Kidney (tissue), 14 donors: Measurements from ENCODE around the gene KDM6B. TPM values are rescaled to one million over a fixed set of nuclear protein-coding genes. Genes with fewer than 3 reads are reported as not detected.

ENCODE experiments used
- DNase-seq, 5 donors: peaks; one replicate each; pipeline ENCODE4 v3.0.0-alpha.2; 2013 to 2020
- FAIRE-seq: peaks from 2 replicates; lab custom pipeline; 2012; peaks lifted over from hg19 to GRCh38; lab: Jason Lieb, UNC
- H3K27ac ChIP-seq, 2 donors: one replicate each; pipeline ENCODE4 v1.7.0; 2013; ENCODE audit warnings: low read depth in 2 of 2, low read length in 2 of 2, inconsistent platforms in 1 of 2
- H3K27me3 ChIP-seq: one replicate; pipeline ENCODE4 v1.7.1; 2013; ENCODE audit warnings: low read length, inconsistent platforms; ENCODE audit not compliant: control insufficient read depth, insufficient read depth
- H3K36me3 ChIP-seq, 3 donors: one replicate each; pipeline versions ENCODE4 v1.7.0 to v1.7.1; 2013; ENCODE audit warnings: low read length in 3 of 3, control low read depth in 1 of 3, inconsistent platforms in 1 of 3; ENCODE audit not compliant: insufficient read depth in 3 of 3, control insufficient read depth in 2 of 3
- H3K4me1 ChIP-seq, 3 donors: one replicate each; pipeline versions ENCODE4 v1.7.0 to v1.7.1; 2013; ENCODE audit warnings: low read length in 3 of 3, inconsistent platforms in 1 of 3, low read depth in 1 of 3; ENCODE audit not compliant: control insufficient read depth in 2 of 3, insufficient read depth in 2 of 3
- H3K4me3 ChIP-seq, 3 donors: one replicate each; pipeline versions ENCODE4 v1.7.0 to v1.8.1; 2013; ENCODE audit warnings: low read length in 3 of 3, control low read depth in 1 of 3, inconsistent platforms in 1 of 3
- H3K9ac ChIP-seq, 3 donors: one replicate each; pipeline versions ENCODE4 v1.7.0 to v1.7.1; 2013; ENCODE audit warnings: low read length in 3 of 3, control low read depth in 1 of 3, inconsistent platforms in 1 of 3
- H3K9me3 ChIP-seq, 3 donors: one replicate each; pipeline versions ENCODE4 v1.7.0 to v1.7.1; 2013; ENCODE audit warnings: low read length in 3 of 3, control low read depth in 1 of 3, inconsistent platforms in 1 of 3; ENCODE audit not compliant: control insufficient read depth in 2 of 3, insufficient read depth in 1 of 3
- intact Hi-C: fragments of 100-400 bp; cut with DNase I; formaldehyde crosslinking; loops from one replicate; pipeline ENCODE4 v1.11.1; 2022
- polyA plus RNA-seq: library from polyadenylated mRNA; stranded (reverse); fragments of 350-450 nt; fragmentation: Illumina TruSeq; extraction: RNeasy Lipid Tissue Mini Kit (QIAGEN cat#74804); gene quantifications from one replicate; pipeline ENCODE4 v1.2.3, GENCODE V29; 2014; ENCODE audit warnings: low read depth, low replicate concordance; ENCODE audit not compliant: insufficient read depth
- total RNA-seq: library from RNA; stranded (reverse); fragmentation: NEBNext Ultra II Directional; extraction: Animal tissue kit (Norgen Biotek cat#: 25700); gene quantifications from one replicate; pipeline ENCODE4 v1.2.1, GENCODE V29; 2021
- TF ChIP-seq, protein P1 (sequence below): IDR thresholded peaks from 3 replicates; pipeline ENCODE4 v1.5.1; 2012; ENCODE audit warnings: mild to moderate bottlenecking, moderate library complexity, borderline replicate concordance; ENCODE audit not compliant: insufficient read depth; ENCODE audit errors: extremely low read depth
- donor health status: control.
- donor health status: control.
- donor health status: control.
- donor health status: control.
- donor health status: control.
- donor health status: DM: yes; HTN: yes; CAD: no.
- donor health status: Normal renal cell carcinoma (clear cell type).

Gene KDM6B
- total and polyA plus RNA-seq, 2 donors from 2014 or later, result 3.9 to 32.3 TPM

DNA sequence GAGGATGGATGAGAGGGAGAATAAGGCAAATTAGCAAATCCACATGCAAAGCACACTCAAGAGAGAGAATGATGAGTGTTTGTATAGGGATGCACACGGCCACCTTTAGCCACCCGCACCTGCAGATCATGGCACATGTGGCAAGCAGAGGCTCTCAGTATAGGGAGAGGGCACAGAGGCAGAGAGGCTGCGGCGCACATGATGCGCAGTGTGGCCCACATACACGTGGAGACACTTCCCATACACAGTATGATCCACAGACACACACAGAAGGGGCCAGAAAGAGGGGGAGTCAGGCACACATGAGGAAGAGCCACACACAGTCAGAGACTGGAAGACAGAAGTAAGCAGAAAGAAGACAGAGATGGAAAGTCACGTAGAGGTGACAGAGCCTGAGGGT, 48.1 kb downstream of the KDM6B start:
- H3K9me3 ChIP-seq, result no peaks in the 10 kb centered on the region
- H3K4me3 ChIP-seq, result no peak overlapping the region
- no peak for FAIRE-seq
- DNase-seq, result peak in 1 of 5 donors; percentile 21
- peak overlapping the region in 2 of 3 donors; percentile 24 to 38 for H3K9ac ChIP-seq
- peaks cover 0 to 10% (median 6%) of the 10 kb centered on the region in 3 donors for H3K4me1 ChIP-seq
- peak overlapping the region; percentile 27 to 59 for H3K27ac ChIP-seq
- H3K27me3 ChIP-seq, result no peaks in the 10 kb centered on the region
- TF ChIP-seq, protein P1, sequence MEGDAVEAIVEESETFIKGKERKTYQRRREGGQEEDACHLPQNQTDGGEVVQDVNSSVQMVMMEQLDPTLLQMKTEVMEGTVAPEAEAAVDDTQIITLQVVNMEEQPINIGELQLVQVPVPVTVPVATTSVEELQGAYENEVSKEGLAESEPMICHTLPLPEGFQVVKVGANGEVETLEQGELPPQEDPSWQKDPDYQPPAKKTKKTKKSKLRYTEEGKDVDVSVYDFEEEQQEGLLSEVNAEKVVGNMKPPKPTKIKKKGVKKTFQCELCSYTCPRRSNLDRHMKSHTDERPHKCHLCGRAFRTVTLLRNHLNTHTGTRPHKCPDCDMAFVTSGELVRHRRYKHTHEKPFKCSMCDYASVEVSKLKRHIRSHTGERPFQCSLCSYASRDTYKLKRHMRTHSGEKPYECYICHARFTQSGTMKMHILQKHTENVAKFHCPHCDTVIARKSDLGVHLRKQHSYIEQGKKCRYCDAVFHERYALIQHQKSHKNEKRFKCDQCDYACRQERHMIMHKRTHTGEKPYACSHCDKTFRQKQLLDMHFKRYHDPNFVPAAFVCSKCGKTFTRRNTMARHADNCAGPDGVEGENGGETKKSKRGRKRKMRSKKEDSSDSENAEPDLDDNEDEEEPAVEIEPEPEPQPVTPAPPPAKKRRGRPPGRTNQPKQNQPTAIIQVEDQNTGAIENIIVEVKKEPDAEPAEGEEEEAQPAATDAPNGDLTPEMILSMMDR, result no peak
- intact Hi-C loops, result no loop called here
- peaks cover 0 to 9% (median 2%) of the 10 kb centered on the region in 3 donors for H3K36me3 ChIP-seq

DNA sequence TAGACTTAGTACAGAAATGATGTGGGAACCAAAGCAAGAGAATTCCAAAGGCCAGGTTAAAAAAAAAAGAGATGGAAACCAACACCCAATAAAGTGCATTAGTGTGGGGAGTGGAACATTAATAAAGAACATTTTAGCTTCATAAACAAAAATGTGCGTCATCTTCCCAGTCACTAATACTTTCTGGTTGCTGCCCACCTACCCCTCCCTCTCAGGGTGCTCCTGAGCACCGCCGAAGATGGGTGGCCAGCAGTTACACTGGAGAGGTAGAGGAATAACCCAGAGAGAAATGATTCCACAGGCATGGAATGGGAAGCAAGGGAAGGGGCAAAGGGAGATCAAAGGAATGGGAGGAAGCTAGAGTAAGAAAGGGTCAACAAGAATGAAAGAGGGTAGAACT, 48.6 kb downstream of the KDM6B start:
- no peak for FAIRE-seq
- peak overlapping the region; percentile 49 to 59 for H3K27ac ChIP-seq
- DNase-seq, result peak in 1 of 5 donors; percentile 25
- peaks cover 0 to 9% (median 2%) of the 10 kb centered on the region in 3 donors for H3K36me3 ChIP-seq
- H3K4me3 ChIP-seq, result no peak overlapping the region
- intact Hi-C loops, result no loop called here
- TF ChIP-seq, protein P1, result no peak
- no peaks in the 10 kb centered on the region for H3K9me3 ChIP-seq
- peak overlapping the region in 1 of 3 donors; percentile 15 for H3K9ac ChIP-seq
- H3K27me3 ChIP-seq, result no peaks in the 10 kb centered on the region
- peaks cover 0 to 10% (median 6%) of the 10 kb centered on the region in 3 donors for H3K4me1 ChIP-seq

Other genes with a start within 250 kb of the KDM6B start
- 0.88 TPM for gene SOX15, start 244.1 kb upstream of the KDM6B start, total RNA-seq
- 0.80 TPM for gene SOX15, start 244.1 kb upstream of the KDM6B start, polyA plus RNA-seq
- gene FXR2, start 219.3 kb upstream of the KDM6B start, total RNA-seq, result 29.3 TPM
- 59.2 TPM for gene FXR2, start 219.3 kb upstream of the KDM6B start, polyA plus RNA-seq
- gene SAT2, start 206.4 kb upstream of the KDM6B start, total RNA-seq, result 74.7 TPM
- gene SAT2, start 206.4 kb upstream of the KDM6B start, polyA plus RNA-seq, result 430 TPM
- gene SHBG, start 204.1 kb upstream of the KDM6B start, total RNA-seq, result 0.57 TPM
- 4.6 TPM for gene SHBG, start 204.1 kb upstream of the KDM6B start, polyA plus RNA-seq
- gene ATP1B2, start 183.3 kb upstream of the KDM6B start, total RNA-seq, result 7.6 TPM
- 12.8 TPM for gene ATP1B2, start 183.3 kb upstream of the KDM6B start, polyA plus RNA-seq
- 66.9 TPM for gene TP53, start 146.7 kb upstream of the KDM6B start, total RNA-seq
- 14.8 TPM for gene TP53, start 146.7 kb upstream of the KDM6B start, polyA plus RNA-seq
- 6.5 TPM for gene WRAP53, start 145.7 kb upstream of the KDM6B start, total RNA-seq
- gene WRAP53, start 145.7 kb upstream of the KDM6B start, polyA plus RNA-seq, result 10.8 TPM
- 3.5 TPM for gene EFNB3, start 129.0 kb upstream of the KDM6B start, total RNA-seq
- gene EFNB3, start 129.0 kb upstream of the KDM6B start, polyA plus RNA-seq, result 2.3 TPM
- gene DNAH2, start 116.5 kb upstream of the KDM6B start, total RNA-seq, result 0.66 TPM
- 0.17 TPM for gene DNAH2, start 116.5 kb upstream of the KDM6B start, polyA plus RNA-seq
- 17.6 TPM for gene TMEM88, start 20.8 kb downstream of the KDM6B start, total RNA-seq
- 59.8 TPM for gene TMEM88, start 20.8 kb downstream of the KDM6B start, polyA plus RNA-seq
- gene NAA38, start 23.3 kb downstream of the KDM6B start, total RNA-seq, result 69.6 TPM
- 246 TPM for gene NAA38, start 23.3 kb downstream of the KDM6B start, polyA plus RNA-seq
- gene CYB5D1, start 23.8 kb downstream of the KDM6B start, total RNA-seq, result 20.4 TPM
- gene CYB5D1, start 23.8 kb downstream of the KDM6B start, polyA plus RNA-seq, result 14.3 TPM
- gene CHD3, start 54.6 kb downstream of the KDM6B start, total RNA-seq, result 94.6 TPM
- 41.5 TPM for gene CHD3, start 54.6 kb downstream of the KDM6B start, polyA plus RNA-seq
- 2.5 TPM for gene RNF227, start 82.1 kb downstream of the KDM6B start, total RNA-seq
- gene RNF227, start 82.1 kb downstream of the KDM6B start, polyA plus RNA-seq, result 2.5 TPM
- gene KCNAB3, start 95.6 kb downstream of the KDM6B start, total RNA-seq, result 3.9 TPM
- 0.71 TPM for gene KCNAB3, start 95.6 kb downstream of the KDM6B start, polyA plus RNA-seq
- gene TRAPPC1, start 97.7 kb downstream of the KDM6B start, total RNA-seq, result 149 TPM
- gene TRAPPC1, start 97.7 kb downstream of the KDM6B start, polyA plus RNA-seq, result 291 TPM
- 27.5 TPM for gene CNTROB, start 98.0 kb downstream of the KDM6B start, total RNA-seq
- gene CNTROB, start 98.0 kb downstream of the KDM6B start, polyA plus RNA-seq, result 11.6 TPM
- 0.19 TPM for gene GUCY2D, start 168.4 kb downstream of the KDM6B start, total RNA-seq
- 0.24 TPM for gene GUCY2D, start 168.4 kb downstream of the KDM6B start, polyA plus RNA-seq
- gene ALOX15B, start 204.8 kb downstream of the KDM6B start, total RNA-seq, result 8.0 TPM
- 0.15 TPM for gene ALOX15B, start 204.8 kb downstream of the KDM6B start, polyA plus RNA-seq